Adrenal gland (tissue), 5 donors: ENCODE measurements around the gene COL9A3.

Experiments
- CTCF ChIP-seq, 6 experiments: fragments of 450-650 bp in 4 of 6; fragments of 200-600 bp in 2 of 6; sonication (generic) in 1 of 6; IDR thresholded peaks; 1 replicate in 5 of 6; 2 replicates in 1 of 6; pipeline versions ENCODE4 v1.5.1 to v1.8.0; 2016 to 2021; ENCODE audit warnings: antibody characterized with exemption in 6 of 6, mild to moderate bottlenecking in 2 of 6, moderate library complexity in 1 of 6
- POLR2A ChIP-seq, 2 donors: fragments of 450-650 bp; IDR thresholded peaks; one replicate each; pipeline ENCODE4 v1.6.1; 2017; ENCODE audit warnings: antibody characterized with exemption in 2 of 2, mild to moderate bottlenecking in 2 of 2, moderate library complexity in 1 of 2
- donor health status: DM: no; HTN: no; CAD: no.

GRCh38 chr20:62782149-62782892, 34.5 kb upstream of the COL9A3 start:
- no peak for TF ChIP-seq CTCF (IDR thresholded peaks at IDR 0.05)
- no peak for TF ChIP-seq POLR2A (IDR thresholded peaks at IDR 0.05)
